Stomach (tissue), 9 donors: Measurements from ENCODE around the gene PNPLA2. TPM values are rescaled to one million over a fixed set of nuclear protein-coding genes. Genes with fewer than 3 reads are reported as not detected.
A peak's percentile ranks its signal among the peaks of the same experiment; 100 is the strongest.

Experiments used
- DNase-seq, 2 donors: peaks; one replicate each; pipeline versions ENCODE4 v3.0.0 to v3.0.0-alpha.2; 2013 to 2019
- H3K27ac ChIP-seq, 5 donors: fragments of 200-600 bp in 4 of 5; sonication (generic) in 4 of 5; one replicate each; pipeline ENCODE4 v1.5.1; 2013 to 2019; ENCODE audit warnings: mild to moderate bottlenecking in 1 of 5, moderate library complexity in 1 of 5
- H3K27me3 ChIP-seq, 3 donors: fragments of 200-600 bp; sonication (generic); one replicate each; pipeline ENCODE4 v1.5.1; 2017 to 2019; ENCODE audit warnings: mixed run types in 1 of 3
- H3K36me3 ChIP-seq, 4 donors: fragments of 200-600 bp; sonication (generic); 1 replicate in 3 of 4; 2 replicates in 1 of 4; pipeline ENCODE4 v1.5.1; 2016 to 2019
- H3K4me1 ChIP-seq, 4 donors: fragments of 200-600 bp; sonication (generic); one replicate each; pipeline ENCODE4 v1.5.1; 2016 to 2019
- H3K4me3 ChIP-seq, 4 donors: fragments of 200-600 bp; sonication (generic) in 3 of 4; one replicate each; pipeline ENCODE4 v1.5.1; 2016 to 2019; ENCODE audit warnings: mild to moderate bottlenecking in 1 of 4
- H3K9me3 ChIP-seq, 4 donors: fragments of 200-600 bp; sonication (generic); one replicate each; pipeline ENCODE4 v1.5.1; 2016 to 2019
- EP300 ChIP-seq: sonication (generic); formaldehyde crosslinking; IDR thresholded peaks from one replicate; pipeline ENCODE4 v1.6.1; 2017; ENCODE audit warnings: antibody characterized with exemption
- POLR2A ChIP-seq, 4 donors: fragments of 450-650 bp; IDR thresholded peaks; one replicate each; pipeline ENCODE4 v1.6.1; 2016; ENCODE audit warnings: antibody characterized with exemption in 4 of 4, control low read depth in 2 of 4, mild to moderate bottlenecking in 1 of 4, moderate library complexity in 1 of 4
- POLR2AphosphoS5 ChIP-seq, 3 donors: sonication (generic); formaldehyde crosslinking; IDR thresholded peaks; one replicate each; pipeline ENCODE4 v1.6.1; 2016; ENCODE audit warnings: antibody characterized with exemption in 3 of 3
- WGBS, 5 donors: extraction: QIAGEN DNeasy Blood & Tissue Kit in 3 of 5; methylation state at CpG; one replicate each; pipeline versions ENCODE4 v1.1.5 to v1.1.7; 2013 to 2018; 5-methylcytosine and 5-hydroxymethylcytosine counted together
- intact Hi-C: fragments of 100-400 bp; cut with DNase I; formaldehyde crosslinking; loops from one replicate; pipeline ENCODE4 v1.15.1; 2023; ENCODE audit warnings: low total_unique reads
- polyA plus RNA-seq, 3 donors: library from polyadenylated mRNA; stranded (reverse); fragments of 200-250 nt; gene quantifications; one replicate each; pipeline ENCODE4 v1.2.3, GENCODE V29; 2013
- total RNA-seq, 5 donors: library from RNA; depleted of rRNA; stranded (reverse); fragments of >200 nt; gene quantifications; one replicate each; pipeline versions ENCODE4 v1.1.0 to v1.2.3, GENCODE V29; 2014 to 2016
- TF ChIP-seq, protein P1 (sequence below), 7 experiments: fragments of 450-650 bp in 4 of 7; fragments of 200-600 bp in 3 of 7; sonication (generic) in 3 of 7; IDR thresholded peaks; one replicate each; pipeline ENCODE4 v1.5.1; 2016 to 2019; ENCODE audit warnings: antibody characterized with exemption in 7 of 7, control low read depth in 2 of 7, mild to moderate bottlenecking in 1 of 7
- donor health status: healthy with polysubstance abuse.
- donor health status: Bipolar disorder and iron deficiency.
- donor health status: healthy.

Gene PNPLA2
- total and polyA plus RNA-seq, 8 donors = 33.4 to 385 (median 82.9) TPM

DNA sequence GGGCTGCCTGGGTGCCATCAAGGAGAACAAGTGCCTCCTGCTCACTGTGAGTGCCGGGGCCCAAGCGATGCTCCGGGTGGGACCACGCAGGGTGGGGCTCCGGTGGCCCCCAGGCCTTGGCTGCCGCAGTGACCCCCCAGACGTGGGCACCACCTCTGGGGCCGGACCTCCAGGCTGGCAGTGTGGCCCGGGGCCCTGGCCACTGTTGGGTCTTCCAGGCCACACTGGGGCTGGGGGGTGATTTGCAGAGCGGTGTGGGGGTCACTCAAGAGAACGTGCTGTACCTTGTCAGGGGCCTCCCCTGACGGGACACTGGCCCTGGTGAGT is 43.9 kb downstream of the PNPLA2 start:
- DNase-seq = peak in 1 of 2 donors; percentile 71
- Histone ChIP-seq H3K4me3 (no peak overlapping the region), H3K27ac (no peak overlapping the region), H3K36me3 (peaks cover 3 to 53% (median 47%) of the 10 kb centered on the region in 4 donors), H3K27me3 (no peaks in the 10 kb centered on the region), H3K9me3 (no peaks in the 10 kb centered on the region), H3K4me1 (peaks cover 11 to 40% (median 31%) of the 10 kb centered on the region in 4 donors)
- 30 to 66% (median 53%) methylated on average over 3 to 12 of the region's 12 CpGs for WGBS, 5 donors
- intact Hi-C loops = no loop called here
- no peak for TF ChIP-seq POLR2AphosphoS5 (IDR thresholded peaks at IDR 0.05)

DNA sequence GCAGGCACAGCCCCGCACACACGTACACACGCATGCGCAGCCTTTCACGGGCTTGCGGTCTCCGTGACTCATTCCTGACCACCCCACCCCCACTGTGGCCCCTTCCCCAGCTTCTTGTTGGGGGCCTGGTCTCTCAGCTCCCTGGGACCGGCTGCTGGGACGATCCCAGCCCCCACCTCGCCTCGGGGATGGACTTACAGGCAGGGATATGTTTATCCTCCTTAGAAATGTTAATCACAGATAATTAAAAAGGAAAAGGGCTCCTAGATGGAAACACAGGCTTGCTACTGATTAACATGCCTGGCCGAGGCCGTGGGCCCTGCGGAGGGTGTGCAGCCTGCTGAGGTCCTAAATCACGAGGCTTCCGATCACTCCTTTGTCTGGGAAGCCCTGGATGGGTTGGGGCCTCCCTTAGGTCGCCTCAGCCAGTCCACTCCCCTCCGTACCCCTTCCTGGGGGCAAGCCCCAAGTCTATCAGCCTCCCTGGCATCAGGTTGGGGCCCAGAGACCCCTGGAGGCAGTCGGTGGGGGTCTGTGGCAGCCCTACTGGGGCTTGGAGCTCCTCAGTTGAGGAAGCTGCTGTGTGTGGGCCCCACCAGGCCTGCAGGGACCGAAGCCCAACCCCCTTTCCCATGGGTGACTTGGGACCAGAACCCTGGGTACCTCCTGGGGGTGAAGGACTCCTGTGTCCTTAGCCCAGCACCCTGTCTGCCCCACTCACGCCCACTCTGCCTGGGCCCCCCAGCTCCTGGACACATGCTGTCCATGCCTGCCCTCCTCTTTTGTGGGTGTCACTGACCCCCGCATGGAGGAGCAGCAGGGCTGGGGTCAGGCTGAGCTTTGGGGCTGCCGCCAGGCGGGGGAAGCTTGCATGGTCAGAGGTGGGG is 44.6 kb downstream of the PNPLA2 start:
- Histone ChIP-seq H3K27me3 (no peaks in the 10 kb centered on the region), H3K36me3 (peaks cover 3 to 59% (median 47%) of the 10 kb centered on the region in 4 donors), H3K4me3 (no peak overlapping the region), H3K27ac (no peak overlapping the region), H3K4me1 (peaks cover 11 to 38% (median 31%) of the 10 kb centered on the region in 4 donors), H3K9me3 (no peaks in the 10 kb centered on the region)
- intact Hi-C loops = no loop called here
- peak in 1 of 2 donors; percentile 58 for DNase-seq
- no peak for TF ChIP-seq EP300
- TF ChIP-seq, protein P1, sequence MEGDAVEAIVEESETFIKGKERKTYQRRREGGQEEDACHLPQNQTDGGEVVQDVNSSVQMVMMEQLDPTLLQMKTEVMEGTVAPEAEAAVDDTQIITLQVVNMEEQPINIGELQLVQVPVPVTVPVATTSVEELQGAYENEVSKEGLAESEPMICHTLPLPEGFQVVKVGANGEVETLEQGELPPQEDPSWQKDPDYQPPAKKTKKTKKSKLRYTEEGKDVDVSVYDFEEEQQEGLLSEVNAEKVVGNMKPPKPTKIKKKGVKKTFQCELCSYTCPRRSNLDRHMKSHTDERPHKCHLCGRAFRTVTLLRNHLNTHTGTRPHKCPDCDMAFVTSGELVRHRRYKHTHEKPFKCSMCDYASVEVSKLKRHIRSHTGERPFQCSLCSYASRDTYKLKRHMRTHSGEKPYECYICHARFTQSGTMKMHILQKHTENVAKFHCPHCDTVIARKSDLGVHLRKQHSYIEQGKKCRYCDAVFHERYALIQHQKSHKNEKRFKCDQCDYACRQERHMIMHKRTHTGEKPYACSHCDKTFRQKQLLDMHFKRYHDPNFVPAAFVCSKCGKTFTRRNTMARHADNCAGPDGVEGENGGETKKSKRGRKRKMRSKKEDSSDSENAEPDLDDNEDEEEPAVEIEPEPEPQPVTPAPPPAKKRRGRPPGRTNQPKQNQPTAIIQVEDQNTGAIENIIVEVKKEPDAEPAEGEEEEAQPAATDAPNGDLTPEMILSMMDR (IDR thresholded peaks at IDR 0.05) = no peak
- no peak for TF ChIP-seq POLR2AphosphoS5 (IDR thresholded peaks at IDR 0.05)
- TF ChIP-seq POLR2A (IDR thresholded peaks at IDR 0.05) = no peak
- 40 to 65% (median 55%) methylated on average over 19 to 24 of the region's 24 CpGs for WGBS, 5 donors

DNA sequence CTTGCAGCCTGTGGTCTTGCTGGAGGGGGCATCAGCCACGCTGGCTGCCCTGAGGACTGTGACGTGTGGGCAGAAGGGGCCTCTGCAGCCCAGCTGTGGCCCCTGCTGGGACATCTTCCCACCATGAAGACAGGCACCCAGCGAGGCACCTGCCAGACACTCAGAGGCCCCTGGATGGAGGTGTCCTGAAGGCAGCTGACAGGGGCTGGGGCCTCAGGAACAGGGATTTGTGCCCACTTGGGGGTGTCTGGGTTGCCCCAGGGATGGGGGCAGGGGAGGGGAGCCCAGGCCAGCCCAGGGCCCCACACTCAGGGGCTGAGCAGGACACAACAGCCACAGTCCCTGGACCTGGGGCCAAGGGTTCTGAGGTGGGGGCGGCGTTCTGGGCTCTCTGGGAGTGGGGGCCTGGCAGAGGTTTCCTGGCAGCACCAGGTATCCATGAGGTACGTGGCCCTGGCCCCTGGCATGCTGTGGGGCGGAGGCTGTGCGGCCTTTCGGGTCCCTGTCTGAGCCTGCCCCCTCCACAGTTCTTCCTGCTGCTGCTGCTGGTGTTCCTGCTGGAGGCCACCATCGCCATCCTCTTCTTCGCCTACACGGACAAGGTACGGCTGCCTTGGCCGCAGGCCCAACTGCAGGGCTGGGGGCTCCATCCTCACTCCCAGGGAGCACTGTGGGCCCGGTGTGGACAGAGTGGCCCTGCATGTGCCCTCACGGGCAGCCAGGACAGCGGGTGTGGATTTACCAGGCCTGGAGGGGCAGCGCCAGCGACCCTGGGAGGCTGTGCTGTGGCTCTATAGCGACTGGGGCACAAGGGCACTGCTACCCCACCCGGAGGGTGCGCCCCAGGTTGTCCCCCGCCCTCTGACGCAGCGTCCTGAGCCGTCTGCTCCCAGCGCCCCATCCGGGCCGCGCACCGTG is 45.5 kb downstream of the PNPLA2 start:
- H3K27me3 ChIP-seq = no peaks in the 10 kb centered on the region
- peaks cover 3 to 68% (median 53%) of the 10 kb centered on the region in 4 donors for H3K36me3 ChIP-seq
- no peak overlapping the region for H3K4me3 ChIP-seq
- no peak for TF ChIP-seq EP300
- TF ChIP-seq, protein P1 (IDR thresholded peaks at IDR 0.05) = no peak
- no peak for TF ChIP-seq POLR2A (IDR thresholded peaks at IDR 0.05)
- no peak for TF ChIP-seq POLR2AphosphoS5 (IDR thresholded peaks at IDR 0.05)
- H3K4me1 ChIP-seq = peaks cover 11 to 29% (median 27%) of the 10 kb centered on the region in 4 donors
- no peak overlapping the region for H3K27ac ChIP-seq
- no peaks in the 10 kb centered on the region for H3K9me3 ChIP-seq
- 81 to 90% (median 87%) methylated on average over 19 to 31 of the region's 31 CpGs for WGBS, 5 donors
- intact Hi-C loops = no loop called here
- DNase-seq = peak in 1 of 2 donors; percentile 22

DNA sequence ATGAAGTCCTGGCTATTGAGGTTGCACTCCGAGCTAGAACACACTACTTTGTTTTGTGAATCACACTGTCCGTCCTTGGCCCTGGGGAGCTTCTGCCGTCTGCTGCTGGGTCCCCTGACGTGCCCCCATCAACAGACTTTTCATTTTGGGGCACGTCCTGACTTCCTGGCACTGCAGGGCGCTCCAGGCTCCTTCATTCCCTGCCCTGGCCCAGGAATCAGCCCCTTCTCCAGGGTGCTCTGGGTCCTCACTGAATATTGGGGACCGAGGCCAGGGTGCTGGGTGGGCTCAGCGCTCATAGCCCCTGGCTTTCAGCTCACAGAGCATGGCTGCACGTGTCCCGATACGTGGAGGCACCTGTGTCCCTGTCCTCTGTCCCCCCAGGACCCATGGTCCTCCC is 46.2 kb downstream of the PNPLA2 start:
- Histone ChIP-seq H3K27ac (no peak overlapping the region), H3K4me1 (peaks cover 4 to 21% (median 20%) of the 10 kb centered on the region in 4 donors), H3K36me3 (peaks cover 3 to 75% (median 60%) of the 10 kb centered on the region in 4 donors), H3K27me3 (no peaks in the 10 kb centered on the region), H3K9me3 (no peaks in the 10 kb centered on the region), H3K4me3 (no peak overlapping the region)
- WGBS, 5 donors = 77 to 94% (median 86%) methylated on average over 6 to 11 of the region's 11 CpGs
- TF ChIP-seq POLR2A (IDR thresholded peaks at IDR 0.05) (no peak), EP300 (no peak)
- intact Hi-C loops = no loop called here
- no peak for DNase-seq
